K562 (cell line): ENCODE measurements around the gene TUB. TPM values are rescaled to one million over a fixed set of nuclear protein-coding genes. Genes with fewer than 3 reads are reported as not detected.
A peak's percentile ranks its signal among the peaks of the same experiment; 100 is the strongest.

Experiments used
- ATAC-seq: fragments of 200-7000 bp; cut with Tn5 transposase; 3 replicates; pipeline ENCODE4 v1.9.1; 2020; ENCODE audit warnings: moderate library complexity
- BruUV-seq: library from RNA; stranded (reverse); fragments of 400-500 nt; replicated peaks from 2 replicates; lab custom pipeline; 2021; lab: Mats Ljungman, UMichigan
- CTCF ChIA-PET: fragments of 300-600 bp; formaldehyde crosslinking; extraction: SDS; loops from one replicate; lab custom pipeline; 2021; ENCODE audit warnings: low intra/inter-chr PET ratio; lab: Yijun Ruan, JAX
- POLR2A ChIA-PET: fragments of 300-600, 350-650 bp; sonication (Branson Sonifier 250); formaldehyde crosslinking; extraction: SDS; loops from one replicate; lab custom pipeline; 2021; ENCODE audit warnings: antibody characterized with exemption, inconsistent platforms; lab: Yijun Ruan, JAX
- DNase-seq, 4 experiments: peaks; one replicate each; pipeline versions ENCODE4 v3.0.0 to v3.0.0-alpha.2; 2011 to 2018; ENCODE audit warnings: low spot score in 3 of 4, mixed read lengths in 3 of 4; ENCODE audit errors: extremely low read depth in 1 of 4
- FAIRE-seq: peaks from 2 replicates; lab custom pipeline; 2011; peaks lifted over from hg19 to GRCh38; lab: Jason Lieb, UNC
- H2AFZ ChIP-seq: 2 replicates; pipeline ENCODE4 v1.6.0; 2011; ENCODE audit warnings: low read depth, low read length, control low read depth, inconsistent platforms
- H3K27ac ChIP-seq: fragments of 200-600 bp; 3 replicates; pipeline ENCODE4 v1.8.0; 2011; ENCODE audit warnings: low read depth, mild to moderate bottlenecking, control low read depth, inconsistent platforms, low read length, moderate library complexity, mixed read lengths; ENCODE audit errors: extremely low read depth
- H3K27me3 ChIP-seq, 2 experiments: fragments of 300-600 bp in 1 of 2; 2 replicates in 1 of 2; 3 replicates in 1 of 2; pipeline versions ENCODE4 v1.6.0 to v1.8.0; 2011; ENCODE audit warnings: inconsistent platforms in 2 of 2, low read length in 2 of 2, mild to moderate bottlenecking in 1 of 2, mixed read lengths in 1 of 2, moderate library complexity in 1 of 2; ENCODE audit not compliant: control insufficient read depth in 2 of 2, insufficient read depth in 2 of 2
- H3K36me3 ChIP-seq: fragments of 300-600 bp; 3 replicates; pipeline ENCODE4 v1.8.0; 2011; ENCODE audit warnings: mild to moderate bottlenecking, low read length, inconsistent platforms; ENCODE audit not compliant: control insufficient read depth, insufficient read depth
- H3K4me1 ChIP-seq, 2 experiments: fragments of 200-600 bp in 1 of 2; replicated peaks in 1 of 2; 2 replicates in 1 of 2; 3 replicates in 1 of 2; pipeline versions ENCODE4 v1.5.1 to v1.8.0; 2011; ENCODE audit warnings: inconsistent platforms in 2 of 2, low read length in 2 of 2, mild to moderate bottlenecking in 1 of 2, mixed read lengths in 1 of 2, moderate library complexity in 1 of 2; ENCODE audit not compliant: control insufficient read depth in 2 of 2, insufficient read depth in 2 of 2
- H3K4me2 ChIP-seq: 2 replicates; pipeline ENCODE4 v1.6.1; 2011; ENCODE audit warnings: low read length, control low read depth, inconsistent platforms, mixed read lengths; ENCODE audit not compliant: insufficient read depth
- H3K4me3 ChIP-seq: fragments of 200-600 bp; sonication (generic), shearing (Covaris generic); 2 replicates; pipeline ENCODE4 v1.5.1; 2016; ENCODE audit warnings: control low read depth, inconsistent platforms
- H3K79me2 ChIP-seq: fragments of 200-600 bp; 3 replicates; pipeline ENCODE4 v1.8.0; 2011; ENCODE audit warnings: low read length, inconsistent platforms; ENCODE audit not compliant: control insufficient read depth, insufficient read depth
- H3K9ac ChIP-seq, 2 experiments: 2 replicates each; pipeline versions ENCODE4 v1.6.0 to v1.6.1; 2011; ENCODE audit warnings: low read depth in 2 of 2, low read length in 2 of 2, control low read depth in 1 of 2, inconsistent platforms in 1 of 2, mild to moderate bottlenecking in 1 of 2, mixed read lengths in 1 of 2; ENCODE audit not compliant: insufficient read depth in 1 of 2
- H3K9me1 ChIP-seq: one replicate; pipeline ENCODE4 v1.6.0; 2011; ENCODE audit warnings: inconsistent platforms, mild to moderate bottlenecking, low read length, moderate library complexity; ENCODE audit not compliant: control insufficient read depth, insufficient read depth
- H3K9me3 ChIP-seq: replicated peaks from 2 replicates; pipeline ENCODE4 v1.5.1; 2011; ENCODE audit warnings: low read depth, low read length, inconsistent platforms; ENCODE audit not compliant: control insufficient read depth, insufficient read depth
- H4K20me1 ChIP-seq: replicated peaks from 2 replicates; pipeline ENCODE4 v1.6.1; 2011; ENCODE audit warnings: low read length, inconsistent platforms, mixed read lengths; ENCODE audit not compliant: control insufficient read depth, insufficient read depth
- CHD1 ChIP-seq: fragments of 200-600 bp; sonication (generic); IDR thresholded peaks from one replicate; pipeline ENCODE4 v1.6.1; 2012; ENCODE audit warnings: mild to moderate bottlenecking, moderate library complexity, low read length, inconsistent platforms
- EHMT2 ChIP-seq: fragments of 450-650 bp; IDR thresholded peaks from 2 replicates; pipeline ENCODE4 v1.6.1; 2018; ENCODE audit warnings: antibody characterized with exemption
- ELF4 ChIP-seq: fragments of 450-650 bp; formaldehyde crosslinking; IDR thresholded peaks from 2 replicates; pipeline ENCODE4 v1.4.0; 2022; ENCODE audit warnings: missing genetic modification characterization
- FOXP1 ChIP-seq: sonication (generic); formaldehyde crosslinking; IDR thresholded peaks from 2 replicates; pipeline ENCODE4 v1.8.0; 2022; ENCODE audit warnings: mild to moderate bottlenecking, missing genetic modification reagents
- GABPB2 ChIP-seq: fragments of 250-450 bp; sonication (Bioruptor Pico); conservative IDR thresholded peaks from 2 replicates; pipeline ENCODE4 v1.5.1; 2021; ENCODE audit warnings: mild to moderate bottlenecking
- L3MBTL2 ChIP-seq: fragments of 450-650 bp; IDR thresholded peaks from 2 replicates; pipeline ENCODE4 v1.6.1; 2016; ENCODE audit warnings: mild to moderate bottlenecking, moderate library complexity
- MED1 ChIP-seq: sonication (generic); formaldehyde crosslinking; IDR thresholded peaks from 2 replicates; pipeline ENCODE4 v1.8.1; 2023; ENCODE audit warnings: missing genetic modification reagents, borderline replicate concordance
- ZSCAN29 ChIP-seq: fragments of 450-650 bp; IDR thresholded peaks from 2 replicates; pipeline ENCODE4 v1.6.1; 2017
- WGBS: fragments of 100-300 bp; shearing (Covaris generic); methylation state at CpG from one replicate; pipeline ENCODE4 v1.1.6; 2016; ENCODE audit warnings: low coverage, mixed read lengths; ENCODE audit not compliant: insufficient coverage; ENCODE audit errors: missing lambda C conversion rate; 5-methylcytosine and 5-hydroxymethylcytosine counted together
- in situ Hi-C: fragments of 300-500 bp; cut with MboI; formaldehyde crosslinking; loops from 4 replicates; pipeline ENCODE4 v1.15.0; 2018; ENCODE audit warnings: inconsistent platforms, mixed read lengths
- intact Hi-C: fragments of 100-400 bp; cut with micrococcal nuclease; formaldehyde crosslinking; loops from 2 replicates; pipeline ENCODE4 v1.14.2; 2022
- polyA plus RNA-seq, 8 experiments: library from polyadenylated mRNA; depleted of rRNA in 4 of 8; stranded (reverse) in 5 of 8; unstranded in 3 of 8; fragments of >200 nt; fragmentation: Nextera tagmentation in 2 of 8; fragmentation: Illumina TruSeq in 1 of 8; extraction: Ambion mirVana in 2 of 8; extraction: Trizol in 1 of 8; gene quantifications; 2 replicates each; pipeline versions ENCODE4 v1.2.1 to v1.2.3, GENCODE V29; 2011 to 2014; ENCODE audit warnings: inconsistent platforms in 1 of 8, missing spikeins in 1 of 8
- total RNA-seq, 7 experiments: library from RNA; depleted of rRNA in 6 of 7; stranded (reverse); fragments of >200 nt in 6 of 7; fragmentation: Illumina TruSeq in 2 of 7; extraction: Trizol in 2 of 7; gene quantifications; 2 replicates each; pipeline versions ENCODE4 v1.2.1 to v1.2.3, GENCODE V29; 2011 to 2021; ENCODE audit warnings: low replicate concordance in 1 of 7
- TF ChIP-seq, protein P1 (sequence below): fragments of 250-450 bp; sonication (Bioruptor Pico); IDR thresholded peaks from 2 replicates; pipeline ENCODE4 v1.5.0; 2021

Gene TUB
- total and polyA plus RNA-seq, 9 of the 15 experiments (the other 6 are each of a cell fraction or from before 2014, with no cell fraction given), result not detected

DNA sequence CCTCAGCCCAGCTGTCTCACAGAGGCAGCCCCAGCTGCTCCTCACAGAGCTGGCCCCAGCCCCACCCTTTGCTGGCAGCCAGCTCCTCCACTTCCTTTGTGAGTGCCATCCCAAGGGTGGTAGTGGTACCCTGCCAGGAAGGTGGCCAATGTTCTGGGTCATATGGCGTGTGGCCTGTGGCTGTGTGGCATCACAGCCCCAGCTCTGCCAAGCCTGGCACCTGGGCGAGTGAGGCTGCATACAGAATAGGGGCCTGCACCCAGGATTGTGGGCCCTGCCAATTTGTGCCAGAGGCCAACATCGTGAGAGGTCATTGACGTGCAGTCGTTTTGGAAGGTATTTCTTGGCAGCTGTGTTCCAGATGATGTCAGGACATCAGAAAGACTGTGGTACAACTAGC, 10.7 kb downstream of the TUB start:
- H4K20me1 ChIP-seq, result no peaks in the 10 kb centered on the region
- no peak overlapping the region for H3K9ac ChIP-seq
- no peak for TF ChIP-seq FOXP1 (CRISPR knock-in tag)
- ATAC-seq, result no peak
- no peaks in the 10 kb centered on the region for H3K36me3 ChIP-seq
- intact Hi-C loops (loop anchor here (1.0 to 10.0 kb wide), 4 partner anchors 85 to 994 kb away; partner anchors contain the start of gene OVCH2), in situ Hi-C loops (loop anchor here (10.0 kb wide), 1 partner anchor 197 kb away; no protein-coding TSS in a partner anchor)
- H3K27ac ChIP-seq, result no peak overlapping the region
- POLR2A ChIA-PET, result no interaction called here
- H2AFZ ChIP-seq, result no peak overlapping the region
- CTCF ChIA-PET, result interaction anchor here (0.6 to 1.5 kb wide), 4 partner anchors 59 to 398 kb away, joined by 3 to 5 read pairs (median 4); no protein-coding TSS in a partner anchor
- BruUV-seq, result no TSS peak
- DNase-seq, result no peak
- H3K27me3 ChIP-seq, result peaks cover 0 to 51% of the 10 kb centered on the region in 2 experiments; a peak in 3 of 5 replicates
- no peaks in the 10 kb centered on the region for H3K79me2 ChIP-seq
- no peak overlapping the region for H3K4me2 ChIP-seq
- no peak overlapping the region for H3K4me3 ChIP-seq
- WGBS, result 19% methylated on average over 5 of the region's 5 CpGs
- no peaks in the 10 kb centered on the region for H3K9me1 ChIP-seq
- peaks cover 0 to 3% of the 10 kb centered on the region in 2 experiments; a peak in 2 of 5 replicates for H3K4me1 ChIP-seq
- FAIRE-seq, result no peak
- no peaks in the 10 kb centered on the region for H3K9me3 ChIP-seq

DNA sequence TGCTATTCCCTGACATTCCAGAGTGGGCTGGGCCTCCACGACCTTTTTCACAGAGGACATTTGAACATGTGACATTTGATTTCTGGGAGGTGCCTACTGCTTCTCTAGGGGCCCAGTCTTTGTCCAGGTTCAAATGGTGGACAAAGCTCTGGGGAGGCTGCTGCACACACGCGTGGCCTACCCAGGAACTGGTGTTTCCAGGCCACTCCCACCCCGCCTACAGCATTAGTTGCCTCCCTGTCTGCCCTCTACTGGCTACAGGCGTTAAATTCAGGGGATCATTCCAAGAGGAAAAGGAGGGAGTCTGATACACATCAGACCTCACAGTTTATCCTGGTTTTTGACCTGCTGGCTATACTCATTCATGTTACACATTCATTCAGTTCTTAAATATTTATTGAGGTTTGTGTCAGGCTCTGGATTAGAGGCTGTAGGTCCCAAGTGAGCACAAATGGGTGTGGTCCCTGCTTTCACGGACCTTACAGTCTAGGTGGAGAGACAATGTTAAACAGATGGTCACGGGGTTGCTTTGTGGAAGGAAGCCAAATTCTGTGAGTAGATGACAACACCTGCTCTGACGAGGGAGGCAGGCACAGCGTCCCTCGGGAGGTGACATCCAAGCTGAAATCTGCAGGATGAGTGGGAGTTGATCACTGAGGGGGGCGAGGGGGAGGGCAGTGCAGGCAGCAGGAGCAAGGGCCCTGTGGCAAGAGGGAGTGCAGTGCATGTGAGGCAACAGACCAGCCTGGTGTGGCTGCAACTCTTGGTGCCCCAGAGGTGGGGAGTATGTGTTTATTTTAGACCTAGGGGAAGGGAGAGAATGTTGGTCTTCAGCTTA, 11.8 kb downstream of the TUB start:
- peak overlapping the region; percentile 34; the same call in 1 of the 2 replicates for H3K4me2 ChIP-seq
- in situ Hi-C loops, result loop anchor here (10.0 kb wide), 1 partner anchor 198 kb away; no protein-coding TSS in a partner anchor
- no peaks in the 10 kb centered on the region for H3K9me1 ChIP-seq
- no peaks in the 10 kb centered on the region for H3K79me2 ChIP-seq
- intact Hi-C loops, result loop anchor here (1.0 to 10.0 kb wide), 3 partner anchors 87 to 996 kb away; partner anchors contain the start of gene OVCH2
- no peaks in the 10 kb centered on the region for H4K20me1 ChIP-seq
- ChIA-PET POLR2A (interaction anchor here (0.6 to 1.7 kb wide), 2 partner anchors 12 to 14 kb away, joined by 3 to 4 read pairs; no protein-coding TSS in a partner anchor), CTCF (interaction anchor here (0.6 to 1.5 kb wide), 3 partner anchors 60 to 92 kb away, joined by 3 to 4 read pairs (median 3); no protein-coding TSS in a partner anchor)
- ATAC-seq, result peak; percentile 94
- H2AFZ ChIP-seq, result peak overlapping the region; percentile 87
- FAIRE-seq, result peak; percentile 82
- H3K9ac ChIP-seq, result no peak overlapping the region
- H3K27me3 ChIP-seq, result peaks cover 0 to 51% of the 10 kb centered on the region in 2 experiments; a peak in 3 of 5 replicates
- peak; percentile 73 to 88 (median 82) for DNase-seq
- WGBS, result 3% methylated on average over 11 of the region's 11 CpGs
- H3K27ac ChIP-seq, result no peak overlapping the region
- H3K36me3 ChIP-seq, result no peaks in the 10 kb centered on the region
- peaks cover 0 to 3% of the 10 kb centered on the region in 2 experiments; a peak in 2 of 5 replicates for H3K4me1 ChIP-seq
- no peak overlapping the region for H3K4me3 ChIP-seq
- H3K9me3 ChIP-seq, result no peaks in the 10 kb centered on the region
- no TSS peak for BruUV-seq
- TF ChIP-seq MED1 (CRISPR knock-in tag), result no peak
- no peak for TF ChIP-seq GABPB2 (CRISPR knock-in tag)
- TF ChIP-seq, protein P1, sequence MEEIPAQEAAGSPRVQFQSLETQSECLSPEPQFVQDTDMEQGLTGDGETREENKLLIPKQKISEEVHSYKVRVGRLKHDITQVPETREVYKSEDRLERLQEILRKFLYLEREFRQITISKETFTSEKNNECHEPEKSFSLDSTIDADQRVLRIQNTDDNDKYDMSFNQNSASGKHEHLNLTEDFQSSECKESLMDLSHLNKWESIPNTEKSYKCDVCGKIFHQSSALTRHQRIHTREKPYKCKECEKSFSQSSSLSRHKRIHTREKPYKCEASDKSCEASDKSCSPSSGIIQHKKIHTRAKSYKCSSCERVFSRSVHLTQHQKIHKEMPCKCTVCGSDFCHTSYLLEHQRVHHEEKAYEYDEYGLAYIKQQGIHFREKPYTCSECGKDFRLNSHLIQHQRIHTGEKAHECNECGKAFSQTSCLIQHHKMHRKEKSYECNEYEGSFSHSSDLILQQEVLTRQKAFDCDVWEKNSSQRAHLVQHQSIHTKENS (CRISPR knock-in tag), result no peak
- TF ChIP-seq CHD1, result no peak
- TF ChIP-seq EHMT2, result 0 out of 2 replicates have a peak, but pooled peaks have one; percentile 9
- TF ChIP-seq ZSCAN29, result no peak
- no peak for TF ChIP-seq ELF4 (CRISPR knock-in tag)
- TF ChIP-seq L3MBTL2, result peak; percentile 26; the same call in 1 of the 2 replicates
